HUES64 (cell line): ENCODE measurements around the gene GPR173. TPM values are rescaled to one million over a fixed set of nuclear protein-coding genes. Genes with fewer than 3 reads are reported as not detected.

Source experiments
- H3K27ac ChIP-seq: 2 replicates; pipeline ENCODE4 v1.7.0; 2013; ENCODE audit warnings: low read depth, low read length, inconsistent platforms
- H3K27me3 ChIP-seq: 2 replicates; pipeline ENCODE4 v1.6.1; 2013; ENCODE audit warnings: mild to moderate bottlenecking, low read length; ENCODE audit not compliant: insufficient read depth
- H3K36me3 ChIP-seq: 2 replicates; pipeline ENCODE4 v1.6.1; 2013; ENCODE audit warnings: mild to moderate bottlenecking, low read length; ENCODE audit not compliant: insufficient read depth
- H3K4me1 ChIP-seq: 2 replicates; pipeline ENCODE4 v1.6.1; 2013; ENCODE audit warnings: mild to moderate bottlenecking, low read length, moderate library complexity; ENCODE audit not compliant: insufficient read depth
- H3K4me3 ChIP-seq: 2 replicates; pipeline ENCODE4 v1.5.1; 2013; ENCODE audit warnings: mild to moderate bottlenecking, low read length, moderate library complexity
- H3K9ac ChIP-seq: 2 replicates; pipeline ENCODE4 v1.6.1; 2013; ENCODE audit warnings: mild to moderate bottlenecking, low read depth, low read length
- H3K9me3 ChIP-seq: 2 replicates; pipeline ENCODE4 v1.6.1; 2013; ENCODE audit warnings: low read depth, low read length; ENCODE audit not compliant: insufficient read depth
- WGBS: fragments of 150-250, 120-280 bp; methylation state at CpG from one replicate; pipeline ENCODE4 v1.1.7; 2013; ENCODE audit warnings: missing lambda C conversion rate; 5-methylcytosine and 5-hydroxymethylcytosine counted together
- polyA plus RNA-seq, 2 experiments: library from polyadenylated mRNA; stranded (reverse); fragments of 50-300 nt; gene quantifications; one replicate each; pipeline ENCODE4 v1.2.3, GENCODE V29; 2013

GPR173 gene
- 3.1 TPM for polyA plus RNA-seq (2013, experiment 1 of 2)
- 4.9 TPM for polyA plus RNA-seq (2013, experiment 2 of 2)

GRCh38 chrX:53048169-53049126 lies at the start of gene GPR173:
TSS of gene GPR173 (plus strand) at chrX:53048789. CDS start at chrX:53076622, 27,833 bp downstream.
- H3K27ac ChIP-seq: peak within 1 kb of the TSS; percentile 84
- peak within 1 kb of the TSS; percentile 75 for H3K4me3 ChIP-seq
- under 1% methylated on average over 23 of the region's 38 CpGs for WGBS
- no peaks in the 10 kb centered on the region for H3K36me3 ChIP-seq
- H3K27me3 ChIP-seq: no peaks in the 10 kb centered on the region
- peak within 1 kb of the TSS; percentile 97 for H3K9ac ChIP-seq
- peaks cover 5% of the 10 kb centered on the region; the same call in 1 of the 2 replicates for H3K4me1 ChIP-seq
- H3K9me3 ChIP-seq: no peaks in the 10 kb centered on the region

GRCh38 chrX:53000447-53001135 lies 48.0 kb upstream of the GPR173 start:
- H3K4me1 ChIP-seq: no peaks in the 10 kb centered on the region
- no peak overlapping the region for H3K4me3 ChIP-seq
- H3K27ac ChIP-seq: no peak overlapping the region
- WGBS: 93% methylated on average over 35 of the region's 36 CpGs
- no peaks in the 10 kb centered on the region for H3K9me3 ChIP-seq
- no peaks in the 10 kb centered on the region for H3K27me3 ChIP-seq
- no peak overlapping the region for H3K9ac ChIP-seq
- H3K36me3 ChIP-seq: no peaks in the 10 kb centered on the region

GRCh38 chrX:53001958-53002357 lies 46.6 kb upstream of the GPR173 start:
- no peaks in the 10 kb centered on the region for H3K27me3 ChIP-seq
- H3K4me3 ChIP-seq: no peak overlapping the region
- H3K9ac ChIP-seq: no peak overlapping the region
- H3K4me1 ChIP-seq: no peaks in the 10 kb centered on the region
- H3K36me3 ChIP-seq: no peaks in the 10 kb centered on the region
- no peak overlapping the region for H3K27ac ChIP-seq
- H3K9me3 ChIP-seq: no peaks in the 10 kb centered on the region
- 88% methylated on average over 2 of the region's 2 CpGs for WGBS

DNA sequence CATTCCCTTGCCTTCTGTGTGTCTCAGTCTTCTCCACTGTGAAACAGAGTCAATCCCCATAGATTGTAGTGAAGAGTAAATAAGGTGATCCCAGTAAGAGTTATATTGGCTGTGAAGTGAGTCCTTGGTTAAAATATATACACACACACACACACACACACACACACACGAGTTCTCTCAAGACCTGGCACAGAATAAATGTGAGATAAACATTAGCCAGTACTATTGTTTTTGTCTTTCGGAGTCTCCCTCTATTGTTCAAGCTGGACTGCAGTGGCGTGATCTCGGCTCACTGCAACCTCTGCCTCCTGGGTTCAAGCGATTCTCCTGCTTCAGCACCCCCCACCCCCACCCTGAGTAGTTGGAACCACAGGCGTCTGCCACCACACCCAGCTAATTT lies 45.5 kb upstream of the GPR173 start:
- no peaks in the 10 kb centered on the region for H3K36me3 ChIP-seq
- no peaks in the 10 kb centered on the region for H3K9me3 ChIP-seq
- no peak overlapping the region for H3K27ac ChIP-seq
- no peak overlapping the region for H3K9ac ChIP-seq
- no peaks in the 10 kb centered on the region for H3K4me1 ChIP-seq
- no peak overlapping the region for H3K4me3 ChIP-seq
- WGBS: 93% methylated on average over 6 of the region's 6 CpGs
- no peaks in the 10 kb centered on the region for H3K27me3 ChIP-seq

DNA sequence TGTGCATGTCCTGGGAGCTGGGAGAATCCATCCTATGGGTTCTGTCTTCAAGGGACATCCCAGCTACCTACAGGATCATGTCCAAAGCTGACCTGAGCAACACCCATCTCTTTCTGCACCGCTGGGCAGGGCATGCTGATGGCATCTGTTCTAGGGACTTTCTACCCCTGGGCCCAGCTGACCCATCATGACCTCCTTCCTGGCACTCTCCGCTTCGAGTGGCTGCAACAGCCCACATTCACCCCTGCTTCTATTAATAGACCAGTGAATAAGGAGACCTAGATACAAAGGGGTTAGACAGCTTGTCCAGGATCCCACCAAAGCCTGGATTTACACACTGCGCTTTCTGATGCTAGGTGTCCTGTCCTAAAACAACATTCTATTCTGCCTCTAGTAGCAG lies 44.6 kb upstream of the GPR173 start:
- Histone ChIP-seq H3K9ac (no peak overlapping the region), H3K36me3 (no peaks in the 10 kb centered on the region), H3K9me3 (no peaks in the 10 kb centered on the region), H3K27me3 (no peaks in the 10 kb centered on the region), H3K27ac (no peak overlapping the region), H3K4me3 (no peak overlapping the region), H3K4me1 (no peaks in the 10 kb centered on the region)
- WGBS: 94% methylated on average over 2 of the region's 4 CpGs

- 78% methylated on average over 2 of the region's 4 CpGs for WGBS
Measured at GRCh38 chrX:53004811-53005210, 43.8 kb upstream of the GPR173 start.

DNA sequence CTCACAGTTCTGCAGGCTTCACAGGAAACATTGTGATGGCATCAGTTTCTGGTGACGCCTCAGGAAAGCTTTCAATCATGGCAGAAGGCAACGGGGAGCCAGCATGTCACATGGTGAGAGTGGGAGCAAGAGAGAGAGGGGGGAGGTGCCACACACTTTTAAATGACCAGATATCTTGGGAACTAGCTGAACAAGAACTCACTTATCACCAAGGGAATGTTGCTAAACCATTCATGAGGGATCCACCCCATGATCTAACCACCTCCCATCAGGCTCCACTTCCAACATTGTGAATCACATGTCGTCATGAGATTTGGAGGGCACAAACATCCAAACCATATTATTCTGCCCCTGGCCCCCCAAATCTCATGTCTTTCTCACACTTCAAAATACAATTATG lies 43.3 kb upstream of the GPR173 start:
- no peaks in the 10 kb centered on the region for H3K9me3 ChIP-seq
- H3K36me3 ChIP-seq: no peaks in the 10 kb centered on the region
- no peaks in the 10 kb centered on the region for H3K4me1 ChIP-seq
- H3K9ac ChIP-seq: no peak overlapping the region
- H3K4me3 ChIP-seq: no peak overlapping the region
- 65% methylated on average over 3 of the region's 3 CpGs for WGBS
- no peak overlapping the region for H3K27ac ChIP-seq
- H3K27me3 ChIP-seq: no peaks in the 10 kb centered on the region

More at GRCh38 chrX:53004811-53005210, 43.8 kb upstream of the GPR173 start:
- Histone ChIP-seq H3K4me3 (no peak overlapping the region), H3K9me3 (no peaks in the 10 kb centered on the region), H3K27ac (no peak overlapping the region), H3K36me3 (no peaks in the 10 kb centered on the region), H3K9ac (no peak overlapping the region), H3K27me3 (no peaks in the 10 kb centered on the region), H3K4me1 (no peaks in the 10 kb centered on the region)

DNA sequence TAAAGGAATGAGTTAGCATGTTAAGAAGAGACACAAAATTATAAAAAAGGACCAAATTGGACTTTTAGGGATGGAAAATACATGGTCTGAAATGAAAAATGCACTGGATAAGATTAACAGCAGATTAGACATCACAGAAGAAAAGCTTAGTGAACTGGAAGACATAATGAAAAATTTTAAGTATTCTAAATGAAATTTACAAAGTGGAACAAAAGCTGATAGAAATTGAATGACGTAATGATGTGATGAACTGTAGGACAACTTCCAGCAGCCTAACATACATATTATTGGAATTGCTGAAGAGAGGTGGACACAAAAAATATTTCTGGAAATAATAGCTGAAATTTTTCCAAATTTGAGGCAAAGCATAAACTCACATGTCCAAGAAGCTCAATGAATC lies 39.6 kb upstream of the GPR173 start:
- H3K9ac ChIP-seq: no peak overlapping the region
- H3K27ac ChIP-seq: no peak overlapping the region
- no peaks in the 10 kb centered on the region for H3K4me1 ChIP-seq
- no peaks in the 10 kb centered on the region for H3K27me3 ChIP-seq
- no peaks in the 10 kb centered on the region for H3K9me3 ChIP-seq
- WGBS: no CpG with 5 or more reads among the region's 1 CpG
- no peaks in the 10 kb centered on the region for H3K36me3 ChIP-seq
- no peak overlapping the region for H3K4me3 ChIP-seq

GRCh38 chrX:53013291-53013690 lies 35.3 kb upstream of the GPR173 start:
- Histone ChIP-seq H3K9me3 (no peaks in the 10 kb centered on the region), H3K27me3 (no peaks in the 10 kb centered on the region), H3K9ac (no peak overlapping the region), H3K4me3 (no peak overlapping the region), H3K36me3 (no peaks in the 10 kb centered on the region), H3K4me1 (no peaks in the 10 kb centered on the region), H3K27ac (no peak overlapping the region)
- WGBS: 100% methylated on average over 1 of the region's 1 CpG

GRCh38 chrX:53018627-53019026 lies 30.0 kb upstream of the GPR173 start:
- no peak overlapping the region for H3K27ac ChIP-seq
- no peak overlapping the region for H3K9ac ChIP-seq
- no peaks in the 10 kb centered on the region for H3K27me3 ChIP-seq
- no peaks in the 10 kb centered on the region for H3K4me1 ChIP-seq
- H3K9me3 ChIP-seq: no peaks in the 10 kb centered on the region
- H3K36me3 ChIP-seq: no peaks in the 10 kb centered on the region
- H3K4me3 ChIP-seq: no peak overlapping the region
- WGBS: 50% methylated on average over 4 of the region's 4 CpGs

GRCh38 chrX:53022381-53022780 lies 26.2 kb upstream of the GPR173 start:
- 17% methylated on average over 5 of the region's 8 CpGs for WGBS
- no peak overlapping the region for H3K27ac ChIP-seq
- H3K4me1 ChIP-seq: no peaks in the 10 kb centered on the region
- no peaks in the 10 kb centered on the region for H3K27me3 ChIP-seq
- no peaks in the 10 kb centered on the region for H3K36me3 ChIP-seq
- H3K9ac ChIP-seq: no peak overlapping the region
- H3K9me3 ChIP-seq: no peaks in the 10 kb centered on the region
- no peak overlapping the region for H3K4me3 ChIP-seq
